Midbrain (tissue), 1 donor: Measurements from ENCODE around the gene ACTL7A.
"Not testable (repeated sequence)": the region's sequence is repeated elsewhere in the genome, so short reads cannot be mapped to it uniquely, and the experiment has no call there.

ENCODE experiments used
- DNase-seq: peaks from one replicate; lab custom pipeline; 2025; lab: John Stamatoyannopoulos, UW

Gene ACTL7A

GRCh38 chr9:108880738-108881316 is 18.8 kb downstream of the ACTL7A start:
- no peak for DNase-seq

GRCh38 chr9:108882052-108882888 is 20.2 kb downstream of the ACTL7A start:
- DNase-seq, result no peak

GRCh38 chr9:108883085-108883484 is 21.0 kb downstream of the ACTL7A start:
- DNase-seq, result no peak

GRCh38 chr9:108884701-108885100 is 22.6 kb downstream of the ACTL7A start:
- no peak for DNase-seq

- no peak for DNase-seq
These were observed 23.7 kb downstream of the ACTL7A start for GRCh38 chr9:108885643-108886348.

GRCh38 chr9:108886594-108887271 is 24.7 kb downstream of the ACTL7A start:
- DNase-seq, result not testable (repeated sequence)

- no peak for DNase-seq
These were observed 27.6 kb downstream of the ACTL7A start for GRCh38 chr9:108889649-108890067.

- no peak for DNase-seq
These were observed 32.3 kb downstream of the ACTL7A start for GRCh38 chr9:108894225-108894997.

- no peak for DNase-seq
These were observed 35.4 kb downstream of the ACTL7A start for GRCh38 chr9:108897324-108898096.

- not testable (repeated sequence) for DNase-seq
These were observed 37.1 kb downstream of the ACTL7A start for GRCh38 chr9:108899023-108899695.

- DNase-seq, result no peak
These were observed 38.1 kb downstream of the ACTL7A start for GRCh38 chr9:108900176-108900575.

GRCh38 chr9:108903420-108904103 is 41.5 kb downstream of the ACTL7A start:
- no peak for DNase-seq

- DNase-seq, result no peak
These were observed 42.1 kb downstream of the ACTL7A start for GRCh38 chr9:108904161-108904560.

GRCh38 chr9:108905494-108905893 is 43.4 kb downstream of the ACTL7A start:
- no peak for DNase-seq

GRCh38 chr9:108910402-108910801 is 48.3 kb downstream of the ACTL7A start:
- no peak for DNase-seq

- DNase-seq, result no peak
These were observed 48.8 kb downstream of the ACTL7A start for GRCh38 chr9:108910914-108911313.

GRCh38 chr9:108911820-108912219 is 49.8 kb downstream of the ACTL7A start:
- DNase-seq, result no peak
